ENCODE measurements around the gene MIX23. TPM values are rescaled to one million over a fixed set of nuclear protein-coding genes. Genes with fewer than 3 reads are reported as not detected.

The MIX23 gene
- polyA plus RNA-seq, 1 experiment: 21.7 TPM

DNA sequence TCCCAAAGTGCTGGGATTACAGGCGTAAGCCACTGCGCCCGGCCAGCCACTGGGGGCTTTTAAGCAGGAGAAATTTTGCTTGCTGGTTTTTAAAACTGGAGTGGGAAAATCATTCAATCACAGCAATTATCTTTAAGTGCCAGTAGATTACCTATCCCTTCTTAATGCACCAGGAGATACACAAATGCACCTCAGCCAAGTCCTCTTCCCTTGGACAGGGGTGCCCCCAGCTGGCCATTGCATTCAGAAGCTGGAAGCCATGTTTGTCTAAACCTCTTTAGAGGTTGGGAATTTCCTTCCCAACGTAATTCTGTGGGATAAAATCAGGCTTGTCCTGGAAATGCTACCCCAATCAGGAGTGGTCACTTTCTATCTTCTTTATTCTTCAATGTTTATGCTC, 26.6 kb downstream of the MIX23 start:
- POLR2A ChIA-PET: no interaction called here
- Histone ChIP-seq H3K27me3 (ENCODE audit: control insufficient read depth, insufficient read depth, low read length) (no peaks in the 10 kb centered on the region), H3K9me3 (ENCODE audit: control insufficient read depth, insufficient read depth, low read length) (no peaks in the 10 kb centered on the region), H3K4me3 (ENCODE audit: low read depth, low read length) (no peak overlapping the region), H3K27ac (ENCODE audit: low read depth, low read length) (no peak overlapping the region)
- no peak for DNase-seq (ENCODE audit: low read depth, low spot score)
- TF ChIP-seq, protein P1, sequence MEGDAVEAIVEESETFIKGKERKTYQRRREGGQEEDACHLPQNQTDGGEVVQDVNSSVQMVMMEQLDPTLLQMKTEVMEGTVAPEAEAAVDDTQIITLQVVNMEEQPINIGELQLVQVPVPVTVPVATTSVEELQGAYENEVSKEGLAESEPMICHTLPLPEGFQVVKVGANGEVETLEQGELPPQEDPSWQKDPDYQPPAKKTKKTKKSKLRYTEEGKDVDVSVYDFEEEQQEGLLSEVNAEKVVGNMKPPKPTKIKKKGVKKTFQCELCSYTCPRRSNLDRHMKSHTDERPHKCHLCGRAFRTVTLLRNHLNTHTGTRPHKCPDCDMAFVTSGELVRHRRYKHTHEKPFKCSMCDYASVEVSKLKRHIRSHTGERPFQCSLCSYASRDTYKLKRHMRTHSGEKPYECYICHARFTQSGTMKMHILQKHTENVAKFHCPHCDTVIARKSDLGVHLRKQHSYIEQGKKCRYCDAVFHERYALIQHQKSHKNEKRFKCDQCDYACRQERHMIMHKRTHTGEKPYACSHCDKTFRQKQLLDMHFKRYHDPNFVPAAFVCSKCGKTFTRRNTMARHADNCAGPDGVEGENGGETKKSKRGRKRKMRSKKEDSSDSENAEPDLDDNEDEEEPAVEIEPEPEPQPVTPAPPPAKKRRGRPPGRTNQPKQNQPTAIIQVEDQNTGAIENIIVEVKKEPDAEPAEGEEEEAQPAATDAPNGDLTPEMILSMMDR (IDR thresholded peaks at IDR 0.05; ENCODE audit: low read depth, low read length): peak; percentile 48
- CTCF ChIA-PET: interaction anchor here (1.3 to 1.4 kb wide), 2 partner anchors 254 to 256 kb away, joined by 3 to 7 read pairs; no protein-coding TSS in a partner anchor

DNA sequence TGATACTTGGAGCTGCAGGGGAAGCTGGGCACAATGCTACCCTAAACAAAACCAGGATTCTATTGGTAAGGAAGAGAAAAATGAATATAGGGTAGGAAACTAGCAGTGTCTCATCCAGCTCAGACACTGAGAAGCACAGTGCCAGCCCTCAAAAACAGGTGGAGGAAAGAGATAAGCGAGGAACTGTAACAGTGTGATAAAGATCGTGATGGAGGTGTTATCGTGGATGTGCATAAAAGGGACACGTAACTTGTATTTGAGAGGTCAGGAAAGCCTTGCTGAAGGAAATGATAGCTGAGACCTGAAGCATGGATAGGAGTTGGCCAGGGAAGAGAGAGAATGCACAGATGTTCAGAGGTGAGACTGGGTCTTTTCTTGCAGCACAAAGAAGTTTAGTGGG, 27.4 kb downstream of the MIX23 start:
- DNase-seq (ENCODE audit: low read depth, low spot score): no peak
- no peak overlapping the region for H3K4me3 ChIP-seq (ENCODE audit: low read depth, low read length)
- no peak overlapping the region for H3K27ac ChIP-seq (ENCODE audit: low read depth, low read length)
- no peaks in the 10 kb centered on the region for H3K9me3 ChIP-seq (ENCODE audit: control insufficient read depth, insufficient read depth, low read length)
- ChIA-PET CTCF (interaction anchor here (1.3 to 1.4 kb wide), 2 partner anchors 254 to 255 kb away, joined by 3 to 7 read pairs; no protein-coding TSS in a partner anchor), POLR2A (no interaction called here)
- no peaks in the 10 kb centered on the region for H3K27me3 ChIP-seq (ENCODE audit: control insufficient read depth, insufficient read depth, low read length)
- TF ChIP-seq, protein P1 (IDR thresholded peaks at IDR 0.05; ENCODE audit: low read depth, low read length): no peak

DNA sequence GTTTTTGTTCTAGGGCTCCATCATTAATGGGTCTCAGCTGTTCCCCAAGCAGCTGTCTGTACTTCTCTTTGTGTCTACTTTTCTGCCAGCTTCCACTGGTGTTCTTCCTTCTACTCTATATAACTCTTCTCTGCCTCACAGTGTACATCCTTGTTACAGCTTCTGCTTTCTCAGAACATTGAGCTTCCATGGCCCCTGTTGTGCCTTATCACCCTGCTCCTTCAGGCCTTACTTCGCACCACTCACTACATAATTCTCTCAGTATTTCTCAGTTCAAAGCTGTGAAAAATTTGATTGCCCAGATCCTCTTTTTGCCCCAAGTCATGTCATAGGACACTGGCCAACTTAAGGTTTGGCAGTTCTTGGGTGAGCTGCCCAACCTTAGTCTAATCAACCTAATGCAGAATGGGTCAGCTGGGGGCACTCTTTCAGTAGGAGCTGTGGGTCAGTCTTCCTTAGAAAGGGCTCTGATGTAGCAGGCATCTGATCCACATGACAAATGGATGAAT, 29.1 kb downstream of the MIX23 start:
- no peaks in the 10 kb centered on the region for H3K9me3 ChIP-seq (ENCODE audit: control insufficient read depth, insufficient read depth, low read length)
- ChIA-PET CTCF (interaction anchor here (1.3 kb wide), 1 partner anchor 807 kb away, joined by 5 read pairs; no protein-coding TSS in a partner anchor), POLR2A (interaction anchor here (0.7 kb wide), 1 partner anchor 1795 kb away, joined by 3 read pairs; no protein-coding TSS in a partner anchor)
- H3K27me3 ChIP-seq (ENCODE audit: control insufficient read depth, insufficient read depth, low read length): no peaks in the 10 kb centered on the region
- no peak overlapping the region for H3K27ac ChIP-seq (ENCODE audit: low read depth, low read length)
- TF ChIP-seq, protein P1 (IDR thresholded peaks at IDR 0.05; ENCODE audit: low read depth, low read length): no peak
- no peak overlapping the region for H3K4me3 ChIP-seq (ENCODE audit: low read depth, low read length)
- DNase-seq (ENCODE audit: low read depth, low spot score): no peak

DNA sequence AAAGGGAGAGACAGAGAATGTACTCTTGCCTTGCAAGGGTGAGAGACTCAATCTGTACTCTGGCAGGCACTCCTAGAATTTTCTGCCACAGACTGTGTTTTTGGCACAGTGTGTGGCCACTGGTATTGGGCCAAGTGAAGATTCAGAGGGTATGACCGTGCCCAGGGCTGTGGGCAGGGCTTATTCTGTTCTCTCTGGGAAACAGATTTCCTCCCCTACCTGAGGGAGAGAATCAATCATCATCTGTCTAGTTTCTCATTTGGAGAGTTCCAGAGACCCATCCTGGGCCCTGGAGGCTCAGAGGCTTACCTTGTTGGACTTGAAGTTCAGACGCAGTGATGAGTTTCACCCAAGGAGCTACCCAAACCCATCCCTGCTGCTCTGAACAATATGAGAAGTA, 29.8 kb downstream of the MIX23 start:
- no peak overlapping the region for H3K27ac ChIP-seq (ENCODE audit: low read depth, low read length)
- TF ChIP-seq, protein P1 (IDR thresholded peaks at IDR 0.05; ENCODE audit: low read depth, low read length): no peak
- no peak for DNase-seq (ENCODE audit: low read depth, low spot score)
- no peak overlapping the region for H3K4me3 ChIP-seq (ENCODE audit: low read depth, low read length)
- POLR2A ChIA-PET: no interaction called here
- no peaks in the 10 kb centered on the region for H3K9me3 ChIP-seq (ENCODE audit: control insufficient read depth, insufficient read depth, low read length)
- no peaks in the 10 kb centered on the region for H3K27me3 ChIP-seq (ENCODE audit: control insufficient read depth, insufficient read depth, low read length)
- CTCF ChIA-PET: interaction anchor here (1.3 kb wide), 1 partner anchor 807 kb away, joined by 5 read pairs; no protein-coding TSS in a partner anchor

DNA sequence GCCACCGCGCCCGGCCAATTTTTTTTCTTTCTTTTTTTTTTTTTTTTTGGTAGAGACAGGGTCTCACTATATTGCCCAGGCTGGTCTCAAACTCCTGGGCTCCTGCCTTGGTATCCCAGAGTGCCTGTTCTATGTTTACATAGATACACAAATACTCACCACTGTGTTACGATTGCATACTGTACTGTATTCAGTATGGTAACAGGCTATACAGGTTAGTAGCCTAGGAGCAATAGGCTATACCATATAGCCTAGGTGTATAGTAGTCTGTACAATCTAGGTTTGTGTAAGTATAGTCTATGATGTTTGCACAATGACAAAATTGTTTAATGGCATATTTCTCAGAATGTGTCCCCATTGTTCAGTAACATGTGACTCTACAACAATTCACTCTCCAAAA, 31.4 kb downstream of the MIX23 start:
- Histone ChIP-seq H3K9me3 (ENCODE audit: control insufficient read depth, insufficient read depth, low read length) (peaks cover 3% of the 10 kb centered on the region; the same call in 1 of the 2 replicates), H3K4me3 (ENCODE audit: low read depth, low read length) (no peak overlapping the region), H3K27ac (ENCODE audit: low read depth, low read length) (no peak overlapping the region), H3K27me3 (ENCODE audit: control insufficient read depth, insufficient read depth, low read length) (no peaks in the 10 kb centered on the region)
- CTCF ChIA-PET: interaction anchor here (0.6 kb wide), 1 partner anchor 805 kb away, joined by 3 read pairs; no protein-coding TSS in a partner anchor
- TF ChIP-seq, protein P1 (IDR thresholded peaks at IDR 0.05; ENCODE audit: low read depth, low read length): no peak
- POLR2A ChIA-PET: no interaction called here
- DNase-seq (ENCODE audit: low read depth, low spot score): no peak
